SKM-1 (cell line): Measurements from ENCODE around the gene KRT33B.

Experiments
- DNase-seq: peaks from one replicate; lab custom pipeline; 2025; ENCODE audit not compliant: unreplicated experiment; lab: John Stamatoyannopoulos, UW

Gene KRT33B

DNA sequence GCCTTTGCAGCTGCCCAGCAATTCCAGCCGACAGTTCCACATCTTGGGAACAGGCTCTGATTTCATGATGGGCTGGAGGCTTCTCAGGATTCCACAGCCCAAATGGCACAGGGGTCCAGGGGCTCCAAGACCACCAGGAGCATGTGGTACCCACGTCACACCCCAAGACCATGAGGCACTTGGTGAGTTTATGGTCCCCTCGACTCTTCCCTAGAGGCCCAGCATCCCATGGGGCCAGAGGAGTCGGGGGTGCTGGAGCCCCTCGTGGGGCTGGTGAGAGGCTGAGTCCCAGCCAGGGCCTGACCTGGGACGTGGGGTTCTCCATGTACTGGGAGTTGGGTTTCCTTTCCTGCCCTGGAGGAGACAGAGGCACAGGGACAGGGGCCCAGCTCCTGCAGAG lies 44.0 kb downstream of the KRT33B start:
- DNase-seq: no peak

DNA sequence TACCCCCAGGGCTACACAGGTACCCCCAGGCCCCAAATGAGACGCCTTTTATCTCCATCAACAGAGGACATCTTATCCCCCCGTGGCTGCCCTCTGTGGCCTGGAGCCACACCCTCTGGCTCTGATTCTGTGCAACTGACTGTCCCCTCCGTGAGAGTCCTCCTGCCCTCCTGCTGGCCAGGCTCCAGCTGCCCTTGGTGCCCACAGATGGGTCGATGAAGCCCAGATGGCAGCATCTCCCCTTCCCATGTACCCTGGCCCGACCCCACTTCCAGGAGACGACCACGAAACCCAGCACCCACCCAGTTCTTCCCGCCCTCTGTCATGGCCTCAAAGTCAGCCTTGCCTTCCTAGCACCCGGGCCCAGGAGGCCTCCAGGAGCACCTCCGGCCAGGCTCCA lies 44.5 kb downstream of the KRT33B start:
- DNase-seq: no peak

DNA sequence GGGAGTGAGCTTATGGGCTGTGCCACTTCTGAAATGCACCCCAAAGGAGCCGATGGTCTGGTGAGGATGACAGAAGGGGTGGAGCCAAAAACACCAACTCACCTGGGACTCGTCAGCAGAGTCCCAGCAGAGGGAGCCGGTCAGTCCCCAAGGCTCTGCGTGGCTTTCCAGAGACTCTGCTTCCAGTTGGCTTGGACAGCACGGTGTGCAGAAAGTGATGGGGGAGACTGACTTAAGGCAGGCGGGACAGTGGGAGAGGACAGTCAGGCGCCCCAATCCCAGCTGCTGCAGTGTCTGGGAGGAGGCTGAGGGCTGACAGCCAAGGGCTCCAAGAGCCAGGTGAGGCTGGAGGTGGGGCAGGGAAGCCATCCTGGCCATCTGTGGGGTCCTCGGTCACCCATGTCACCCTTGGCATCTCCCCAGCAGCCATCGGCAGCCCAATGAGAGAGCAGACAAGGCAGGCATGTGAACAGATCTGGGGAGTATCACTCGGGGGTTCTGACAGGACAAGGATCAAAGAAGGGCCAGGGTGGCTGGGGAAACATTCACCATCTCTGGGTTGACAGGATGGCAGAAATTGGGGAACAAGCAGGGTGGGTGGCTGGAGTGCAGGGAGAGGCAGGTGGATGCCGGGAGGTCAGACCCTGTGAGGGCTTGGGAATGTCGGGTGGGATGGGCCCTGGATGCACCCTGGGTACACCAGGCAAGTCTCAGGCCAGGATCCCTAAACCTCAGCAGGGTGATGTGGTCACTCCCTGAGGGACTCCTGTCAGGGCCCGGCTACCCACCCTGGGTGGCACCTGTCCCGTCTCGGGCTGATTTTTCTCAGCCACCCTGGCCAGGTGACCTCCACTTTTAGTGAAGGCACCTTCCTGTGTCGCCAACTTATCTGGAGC lies 45.2 kb downstream of the KRT33B start:
- no peak for DNase-seq

DNA sequence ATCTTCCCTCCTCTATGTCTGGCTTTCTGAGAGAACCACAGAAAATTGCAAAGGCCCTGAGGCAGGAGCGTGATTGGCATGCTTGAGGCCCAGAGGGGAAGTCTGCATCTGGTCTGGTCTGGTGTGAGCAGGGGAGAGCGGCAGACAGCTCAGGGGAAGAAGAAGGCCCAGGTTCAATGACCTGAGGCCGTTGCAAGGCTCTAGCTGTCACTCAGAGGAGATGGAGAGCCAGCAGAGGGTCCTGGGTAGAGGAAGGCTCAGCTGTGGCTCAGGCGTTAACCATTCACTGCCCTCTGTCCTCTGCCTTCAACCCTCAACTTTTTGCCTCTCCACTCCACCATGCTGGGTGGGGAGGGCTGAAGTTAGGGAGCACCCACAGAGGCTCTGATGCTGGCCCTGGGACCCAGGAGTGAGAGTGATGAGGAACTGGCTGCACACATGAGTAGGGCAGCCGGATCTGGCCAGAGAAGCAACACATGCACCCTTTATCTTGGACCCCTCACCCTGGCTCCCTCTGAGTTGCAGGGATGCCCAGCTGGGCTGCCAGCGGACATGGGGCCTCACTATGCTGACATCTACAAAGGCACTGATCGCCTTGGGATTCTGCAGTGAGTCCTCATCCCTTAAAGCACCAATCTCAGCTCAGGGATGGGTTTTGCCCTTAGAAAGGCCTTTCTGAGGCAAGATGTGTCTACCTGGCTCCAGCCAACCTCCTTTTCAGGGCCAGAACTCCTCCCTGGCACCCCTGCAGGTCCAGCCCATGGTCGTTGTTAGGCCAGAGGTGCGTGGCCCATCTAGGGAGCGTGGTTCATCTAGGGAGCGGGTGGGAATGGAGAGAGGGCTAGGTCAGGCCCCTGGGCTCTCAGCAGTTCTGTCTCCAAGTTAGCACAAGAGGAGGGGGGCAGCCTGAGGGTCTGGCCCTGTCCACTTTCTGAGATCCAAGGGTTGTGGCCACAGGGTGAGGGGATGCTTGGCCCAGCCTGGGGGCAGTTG lies 46.4 kb downstream of the KRT33B start:
- DNase-seq: no peak

DNA sequence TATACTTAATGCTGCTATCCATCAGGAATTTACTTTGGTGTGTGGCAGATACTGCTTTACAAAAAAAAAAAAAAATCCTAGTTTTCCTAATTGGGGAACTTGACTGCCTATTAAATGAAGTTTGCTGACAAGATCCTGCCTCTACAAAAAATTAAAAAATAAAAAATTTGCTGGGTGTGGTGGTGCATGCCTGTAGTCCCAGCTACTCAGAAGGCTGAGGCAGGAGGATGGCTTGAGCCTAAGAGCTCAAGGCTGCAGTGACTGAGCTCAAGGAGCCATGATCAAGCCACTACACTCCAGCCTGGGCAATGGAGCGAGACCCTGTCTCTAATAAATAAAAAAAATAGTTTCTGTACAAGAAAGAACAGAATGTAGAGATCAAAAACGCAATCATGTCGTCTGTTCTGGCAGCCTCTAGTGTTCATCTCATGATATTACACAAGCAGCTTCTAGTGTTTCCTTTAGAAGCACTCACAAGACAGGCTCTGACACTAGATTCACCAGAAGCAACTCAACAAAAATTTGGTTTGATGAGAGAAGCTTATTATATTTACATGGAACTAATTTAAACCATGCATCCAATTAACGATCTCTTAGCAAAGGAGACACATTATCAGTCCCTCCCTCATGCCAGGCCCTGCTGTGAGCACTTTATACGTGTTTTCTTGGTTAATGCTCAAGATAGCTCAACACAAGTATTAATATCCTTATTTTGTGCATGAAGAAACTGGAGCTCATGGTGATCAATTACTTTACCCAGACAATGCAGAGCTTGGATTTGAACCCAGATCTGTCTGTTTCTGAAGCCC lies 47.3 kb downstream of the KRT33B start:
- no peak for DNase-seq

DNA sequence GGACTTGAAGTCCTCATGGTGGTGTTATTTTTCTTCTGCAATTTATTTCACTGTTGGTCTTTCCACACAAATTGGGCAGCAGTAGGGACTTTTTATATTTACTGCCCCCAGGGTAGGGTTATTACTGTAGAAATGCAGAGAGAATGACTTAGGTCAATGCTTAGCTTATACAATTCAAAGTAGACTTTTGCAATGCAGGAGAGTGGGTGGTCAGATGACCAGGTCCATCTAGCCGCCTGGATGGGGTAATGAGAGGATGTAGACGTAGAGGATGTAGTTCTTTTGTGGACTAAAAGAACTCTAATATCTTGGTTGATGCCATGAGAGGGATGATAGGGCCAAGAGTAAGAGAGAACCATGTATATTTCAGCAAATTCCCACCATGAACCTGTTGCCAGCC lies 51.4 kb downstream of the KRT33B start:
- DNase-seq: no peak

DNA sequence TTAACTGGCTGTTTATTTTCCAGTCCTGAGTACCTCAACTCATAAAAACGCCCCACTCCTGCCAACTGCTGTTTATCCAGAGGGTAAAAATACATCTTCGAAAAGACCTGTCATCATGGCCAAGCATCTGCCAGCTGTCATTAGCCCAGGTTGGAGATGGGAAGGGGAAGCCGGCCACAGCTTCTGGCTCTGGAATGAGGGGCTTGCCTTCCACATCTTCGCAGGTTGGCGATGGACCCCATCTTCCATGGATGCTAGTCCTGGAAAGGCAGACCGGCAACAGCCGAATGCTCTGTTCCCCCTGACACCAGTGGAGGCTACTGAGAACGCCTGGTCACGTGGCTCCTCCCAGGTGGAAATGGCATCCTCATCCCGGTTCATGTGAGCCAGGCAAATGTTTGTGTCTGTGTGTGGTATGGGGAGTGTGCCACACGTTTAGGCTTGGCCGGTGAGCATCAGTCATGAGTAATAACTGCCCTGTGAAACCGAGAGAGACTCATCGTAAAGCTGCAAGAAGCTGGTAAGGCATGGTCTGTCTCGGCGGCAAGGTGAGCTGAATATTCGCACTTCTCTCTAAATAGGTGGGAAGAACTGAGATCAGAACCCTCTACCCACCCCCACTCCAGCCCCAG lies 53.7 kb downstream of the KRT33B start:
- no peak for DNase-seq

DNA sequence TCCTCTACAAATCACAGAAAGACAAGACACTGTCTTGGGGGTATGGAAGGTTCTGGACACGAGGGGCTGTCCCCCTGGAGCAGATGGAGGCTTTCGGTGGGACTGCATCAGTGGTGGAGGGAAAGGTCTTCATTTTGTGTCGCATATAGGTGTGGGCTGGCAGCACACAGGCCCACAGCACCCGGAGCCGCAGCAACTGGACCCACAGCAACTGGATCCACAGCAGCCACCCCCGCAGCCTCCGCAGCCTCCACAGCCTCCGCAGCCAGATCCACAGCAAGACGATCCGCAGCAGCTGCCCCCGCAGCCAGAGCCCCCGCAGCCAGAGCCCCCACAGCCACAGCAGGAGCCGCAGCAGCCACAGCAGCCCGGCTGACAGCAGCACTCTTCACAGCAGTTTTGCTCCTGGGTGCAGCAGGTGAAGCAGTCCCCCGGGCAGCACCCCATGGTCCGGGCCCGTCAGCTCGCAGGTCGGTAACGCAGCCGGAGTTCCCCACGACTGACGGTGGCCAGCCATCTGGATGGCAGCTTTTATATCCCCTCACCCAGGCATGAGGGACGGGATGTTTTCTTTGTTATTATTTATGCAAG lies 54.3 kb downstream of the KRT33B start, which contains the start of gene KRTAP17-1:
Gene KRTAP17-1 (minus strand): TSS at position 507 of the 591 bp plus-strand sequence. CDS start 60 bp downstream, at position 447.
- DNase-seq: no peak
